ENCODE measurements around the gene NOL4L.
"Not testable (repeated sequence)": the region's sequence is repeated elsewhere in the genome, so short reads cannot be mapped to it uniquely, and the experiment has no call there.

The NOL4L gene

GRCh38 chr20:32494483-32495216 is 90.5 kb downstream of the NOL4L start:
- H3K4me3 ChIP-seq (ENCODE audit: low read depth, low read length): no peak overlapping the region
- no peaks in the 10 kb centered on the region for H3K36me3 ChIP-seq (ENCODE audit: control insufficient read depth, insufficient read depth, low read length)
- H3K27me3 ChIP-seq (ENCODE audit: control insufficient read depth, insufficient read depth, low read length): no peaks in the 10 kb centered on the region
- peaks cover 6% of the 10 kb centered on the region for H3K4me1 ChIP-seq (ENCODE audit: control insufficient read depth, insufficient read depth, low read length)
- H3K9me3 ChIP-seq (ENCODE audit: control insufficient read depth, insufficient read depth, low read length): no peaks in the 10 kb centered on the region
- no peak overlapping the region for H3K9ac ChIP-seq (ENCODE audit: low read depth, low read length)

GRCh38 chr20:32493356-32493755 is 91.8 kb downstream of the NOL4L start:
- no peak overlapping the region for H3K4me3 ChIP-seq (ENCODE audit: low read depth, low read length)

DNA sequence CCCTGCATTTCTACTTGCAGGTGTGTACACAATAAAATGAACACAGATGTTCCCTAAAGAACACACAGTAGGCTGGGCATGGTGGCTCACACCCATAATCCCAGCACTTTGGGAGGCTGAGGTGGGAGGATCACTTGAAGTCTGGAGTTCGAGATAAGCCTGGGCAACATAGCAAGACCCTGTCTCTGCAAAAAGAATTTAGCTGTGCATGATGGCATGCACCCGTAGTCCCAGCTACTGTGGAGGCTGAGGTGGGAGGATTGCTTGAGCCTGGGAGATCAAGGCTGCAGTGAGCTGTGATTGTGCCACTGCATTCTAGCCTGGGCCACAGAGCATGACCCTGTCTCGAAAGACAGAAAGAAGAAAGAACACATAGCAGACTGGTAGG is 93.4 kb downstream of the NOL4L start:
- H3K4me3 ChIP-seq (ENCODE audit: low read depth, low read length); H3K27me3 ChIP-seq (ENCODE audit: control insufficient read depth, insufficient read depth, low read length); H3K9ac ChIP-seq (ENCODE audit: low read depth, low read length); H3K36me3 ChIP-seq (ENCODE audit: control insufficient read depth, insufficient read depth, low read length); H3K4me1 ChIP-seq (ENCODE audit: control insufficient read depth, insufficient read depth, low read length); H3K9me3 ChIP-seq (ENCODE audit: control insufficient read depth, insufficient read depth, low read length): not testable (repeated sequence)

More at GRCh38 chr20:32493356-32493755, 91.8 kb downstream of the NOL4L start:
- Histone ChIP-seq H3K9ac (ENCODE audit: low read depth, low read length) (no peak overlapping the region), H3K36me3 (ENCODE audit: control insufficient read depth, insufficient read depth, low read length) (no peaks in the 10 kb centered on the region), H3K4me1 (ENCODE audit: control insufficient read depth, insufficient read depth, low read length) (peaks cover 6% of the 10 kb centered on the region), H3K27me3 (ENCODE audit: control insufficient read depth, insufficient read depth, low read length) (no peaks in the 10 kb centered on the region), H3K9me3 (ENCODE audit: control insufficient read depth, insufficient read depth, low read length) (no peaks in the 10 kb centered on the region)

DNA sequence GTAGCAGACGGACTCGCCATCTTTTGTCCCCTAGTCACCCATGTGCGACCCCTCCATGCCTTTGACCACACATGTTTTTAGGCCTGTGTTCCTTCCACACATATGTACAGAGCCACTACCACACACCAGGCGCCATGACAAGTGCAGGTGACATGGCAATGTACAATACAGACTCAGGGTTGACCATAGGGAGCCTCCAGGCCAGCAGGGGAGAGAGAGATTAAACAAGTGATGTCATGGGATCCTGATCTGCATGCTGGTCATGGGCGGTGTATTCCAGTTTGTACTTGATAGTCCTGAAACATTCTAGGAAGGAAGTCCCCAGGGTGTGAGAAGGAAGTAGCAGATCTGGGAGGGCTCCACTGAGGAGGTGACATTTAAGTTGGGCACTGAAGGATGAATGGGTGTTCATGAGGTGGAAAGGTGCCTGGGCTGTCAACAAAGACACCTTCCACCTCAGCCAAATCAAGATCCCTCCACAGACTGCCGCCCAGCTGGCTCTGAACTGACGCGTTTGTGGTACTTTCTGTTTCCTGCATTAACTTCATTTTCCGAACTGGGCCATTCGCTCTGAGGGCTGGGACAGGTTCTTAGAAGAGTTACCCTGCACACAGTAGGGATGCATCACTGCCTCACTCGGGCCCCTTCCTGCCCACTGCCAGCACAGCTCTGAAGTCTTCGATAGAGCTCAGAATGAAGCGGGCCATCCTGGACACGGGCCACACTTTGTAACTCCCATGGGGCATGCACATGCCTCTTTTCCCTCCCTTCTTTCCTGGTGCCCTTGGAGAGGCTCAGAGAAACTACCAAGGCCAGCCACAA is 94.0 kb downstream of the NOL4L start:
- no peaks in the 10 kb centered on the region for H3K9me3 ChIP-seq (ENCODE audit: control insufficient read depth, insufficient read depth, low read length)
- H3K27me3 ChIP-seq (ENCODE audit: control insufficient read depth, insufficient read depth, low read length): no peaks in the 10 kb centered on the region
- no peaks in the 10 kb centered on the region for H3K4me1 ChIP-seq (ENCODE audit: control insufficient read depth, insufficient read depth, low read length)
- H3K4me3 ChIP-seq (ENCODE audit: low read depth, low read length): no peak overlapping the region
- no peaks in the 10 kb centered on the region for H3K36me3 ChIP-seq (ENCODE audit: control insufficient read depth, insufficient read depth, low read length)
- H3K9ac ChIP-seq (ENCODE audit: low read depth, low read length): no peak overlapping the region

DNA sequence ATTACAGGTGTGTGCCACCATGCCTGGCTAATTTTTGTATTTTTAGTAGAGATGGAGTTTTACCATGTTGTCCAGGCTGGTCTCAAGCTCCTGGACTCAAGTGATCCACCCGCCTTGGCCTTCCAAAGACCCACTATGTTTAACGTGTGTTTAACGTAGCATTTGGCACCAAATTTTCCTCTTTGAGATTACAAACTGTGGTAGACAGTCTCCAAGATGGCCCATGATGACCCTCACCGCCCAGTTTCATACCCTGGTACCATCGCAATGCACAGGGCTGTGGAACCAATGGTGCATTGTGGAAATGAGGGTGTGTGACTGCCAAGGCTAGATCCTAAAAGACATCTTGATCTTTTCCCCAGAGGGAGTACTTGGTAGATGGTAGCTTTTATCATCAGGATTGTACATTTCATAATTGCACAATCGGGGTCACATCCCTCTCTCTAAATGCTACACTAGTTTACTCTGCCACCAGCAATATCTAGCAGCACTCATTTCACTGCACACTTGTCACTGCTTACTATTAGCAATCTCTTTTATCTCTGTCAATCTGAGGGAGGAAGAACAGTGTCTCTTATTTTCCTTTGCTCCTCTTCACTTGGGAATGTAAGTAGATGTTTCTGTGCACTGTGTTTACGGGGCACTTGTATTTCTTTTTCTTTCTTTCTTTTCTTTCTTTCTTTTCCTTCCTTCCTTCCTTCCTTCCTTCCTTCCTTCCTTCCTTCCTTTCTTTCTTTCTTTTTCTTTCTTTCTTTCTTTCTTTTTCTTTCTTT is 96.9 kb downstream of the NOL4L start:
- Histone ChIP-seq H3K9ac (ENCODE audit: low read depth, low read length) (no peak overlapping the region), H3K27me3 (ENCODE audit: control insufficient read depth, insufficient read depth, low read length) (peaks cover 5% of the 10 kb centered on the region), H3K4me1 (ENCODE audit: control insufficient read depth, insufficient read depth, low read length) (peaks cover 4% of the 10 kb centered on the region), H3K36me3 (ENCODE audit: control insufficient read depth, insufficient read depth, low read length) (no peaks in the 10 kb centered on the region), H3K9me3 (ENCODE audit: control insufficient read depth, insufficient read depth, low read length) (no peaks in the 10 kb centered on the region), H3K4me3 (ENCODE audit: low read depth, low read length) (no peak overlapping the region)

DNA sequence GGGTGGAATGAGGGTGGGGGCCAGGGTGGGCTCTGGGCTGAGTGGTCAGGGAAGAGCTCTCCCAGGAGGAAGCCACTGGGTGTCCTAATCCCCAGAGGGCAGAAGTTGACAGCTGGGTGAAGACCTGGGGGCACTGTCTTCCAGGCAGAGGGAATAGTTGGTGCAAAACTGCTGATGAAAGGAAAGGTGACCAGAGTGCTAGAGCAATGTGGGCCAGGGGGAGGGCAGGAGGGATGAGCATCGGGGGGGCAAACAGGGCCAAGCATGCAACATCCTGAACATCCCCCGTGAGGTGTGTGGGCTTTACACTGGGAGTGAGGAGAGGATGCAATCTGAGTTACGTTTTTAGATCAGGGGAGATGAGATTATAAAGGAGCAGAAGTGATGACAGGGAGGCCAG is 97.8 kb downstream of the NOL4L start:
- Histone ChIP-seq H3K9me3 (ENCODE audit: control insufficient read depth, insufficient read depth, low read length) (no peaks in the 10 kb centered on the region), H3K4me1 (ENCODE audit: control insufficient read depth, insufficient read depth, low read length) (peaks cover 4% of the 10 kb centered on the region), H3K27me3 (ENCODE audit: control insufficient read depth, insufficient read depth, low read length) (peaks cover 5% of the 10 kb centered on the region), H3K36me3 (ENCODE audit: control insufficient read depth, insufficient read depth, low read length) (no peaks in the 10 kb centered on the region), H3K4me3 (ENCODE audit: low read depth, low read length) (no peak overlapping the region), H3K9ac (ENCODE audit: low read depth, low read length) (no peak overlapping the region)

GRCh38 chr20:32485770-32486478 is 99.2 kb downstream of the NOL4L start:
- H3K4me3 ChIP-seq (ENCODE audit: low read depth, low read length): no peak overlapping the region
- H3K4me1 ChIP-seq (ENCODE audit: control insufficient read depth, insufficient read depth, low read length): peaks cover 13% of the 10 kb centered on the region
- H3K27me3 ChIP-seq (ENCODE audit: control insufficient read depth, insufficient read depth, low read length): peaks cover 5% of the 10 kb centered on the region
- H3K36me3 ChIP-seq (ENCODE audit: control insufficient read depth, insufficient read depth, low read length): no peaks in the 10 kb centered on the region
- H3K9me3 ChIP-seq (ENCODE audit: control insufficient read depth, insufficient read depth, low read length): no peaks in the 10 kb centered on the region
- H3K9ac ChIP-seq (ENCODE audit: low read depth, low read length): no peak overlapping the region

DNA sequence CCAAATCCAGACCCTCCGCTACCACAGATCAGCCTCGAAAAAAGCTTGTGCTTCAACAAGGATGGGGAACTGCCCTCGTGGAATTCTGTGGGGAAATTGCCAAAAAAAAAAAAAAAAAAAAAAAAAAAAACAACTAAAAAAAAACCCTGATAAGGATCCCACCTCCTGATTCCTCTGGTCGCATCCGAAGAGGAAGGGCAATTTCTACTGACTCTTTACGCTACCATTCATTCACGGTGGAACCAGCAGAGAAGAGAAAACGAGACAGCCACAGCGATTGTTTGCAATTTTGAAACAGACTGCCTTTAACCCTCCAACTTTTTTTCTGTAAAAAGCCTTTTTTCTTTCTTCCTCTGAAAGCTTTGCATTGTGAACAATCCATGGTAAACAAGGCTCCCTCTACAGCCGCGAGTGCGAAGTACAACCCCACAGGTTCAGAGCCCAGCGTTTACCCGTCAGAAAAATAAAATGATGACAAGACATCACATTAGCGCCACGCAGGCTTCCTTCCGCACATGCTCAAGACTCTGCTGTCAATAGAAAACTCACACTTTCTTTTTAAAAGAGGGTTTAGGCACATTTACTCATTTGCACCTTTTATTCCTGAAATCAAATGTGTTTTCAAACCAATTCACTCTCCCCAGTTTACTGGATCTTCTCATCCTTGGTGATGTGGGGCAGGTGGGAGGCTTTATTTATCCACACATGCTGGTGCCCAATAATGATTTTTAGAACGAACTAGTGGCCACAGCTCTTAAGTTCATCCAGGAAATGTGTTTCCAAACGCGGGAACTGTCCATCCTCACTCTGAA is 100.0 kb downstream of the NOL4L start:
- Histone ChIP-seq H3K9me3 (ENCODE audit: control insufficient read depth, insufficient read depth, low read length) (no peaks in the 10 kb centered on the region), H3K4me3 (ENCODE audit: low read depth, low read length) (peak overlapping the region; percentile 75), H3K27me3 (ENCODE audit: control insufficient read depth, insufficient read depth, low read length) (peaks cover 5% of the 10 kb centered on the region), H3K9ac (ENCODE audit: low read depth, low read length) (peak overlapping the region; percentile 60), H3K36me3 (ENCODE audit: control insufficient read depth, insufficient read depth, low read length) (no peaks in the 10 kb centered on the region), H3K4me1 (ENCODE audit: control insufficient read depth, insufficient read depth, low read length) (peaks cover 20% of the 10 kb centered on the region)

DNA sequence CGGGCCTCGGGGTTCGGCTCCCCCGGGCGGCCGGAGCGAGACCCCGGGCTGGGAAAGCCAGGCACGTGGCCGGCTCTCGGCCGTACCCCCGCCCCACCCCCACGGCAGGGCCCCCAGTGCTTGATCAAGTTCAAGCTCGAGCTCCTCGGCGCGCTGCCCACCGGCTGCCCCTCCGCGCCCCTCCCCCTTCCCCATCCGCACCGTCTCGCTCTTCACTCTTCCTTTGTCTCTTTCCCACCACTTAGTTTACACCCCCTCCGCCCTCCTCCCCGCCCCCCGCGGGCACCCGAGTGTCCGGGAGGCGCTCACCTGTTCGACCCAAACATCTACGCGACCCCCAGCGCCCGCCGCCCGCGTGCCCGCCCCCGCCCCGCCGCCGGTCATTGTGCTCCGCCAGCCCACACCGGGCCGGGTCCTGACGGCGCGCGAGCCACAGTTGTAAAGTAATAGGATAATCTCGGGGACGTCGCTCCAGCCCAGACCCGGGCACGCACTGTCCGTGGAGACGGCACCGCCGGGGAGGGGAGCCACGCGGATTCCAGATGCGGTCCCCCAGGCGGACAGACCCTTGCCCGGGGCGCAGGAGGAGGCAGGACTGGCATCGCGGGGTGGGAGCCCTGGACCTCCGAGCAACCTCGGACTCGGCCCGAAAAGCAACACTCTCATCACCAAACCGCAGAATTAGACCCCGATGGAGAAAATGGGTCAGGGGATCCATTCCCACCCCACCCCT is 100.7 kb downstream of the NOL4L start:
- peaks cover 25% of the 10 kb centered on the region for H3K4me1 ChIP-seq (ENCODE audit: control insufficient read depth, insufficient read depth, low read length)
- H3K9me3 ChIP-seq (ENCODE audit: control insufficient read depth, insufficient read depth, low read length): no peaks in the 10 kb centered on the region
- peak overlapping the region; percentile 75 for H3K4me3 ChIP-seq (ENCODE audit: low read depth, low read length)
- peaks cover 5% of the 10 kb centered on the region for H3K27me3 ChIP-seq (ENCODE audit: control insufficient read depth, insufficient read depth, low read length)
- H3K36me3 ChIP-seq (ENCODE audit: control insufficient read depth, insufficient read depth, low read length): no peaks in the 10 kb centered on the region
- H3K9ac ChIP-seq (ENCODE audit: low read depth, low read length): peak overlapping the region; percentile 60

DNA sequence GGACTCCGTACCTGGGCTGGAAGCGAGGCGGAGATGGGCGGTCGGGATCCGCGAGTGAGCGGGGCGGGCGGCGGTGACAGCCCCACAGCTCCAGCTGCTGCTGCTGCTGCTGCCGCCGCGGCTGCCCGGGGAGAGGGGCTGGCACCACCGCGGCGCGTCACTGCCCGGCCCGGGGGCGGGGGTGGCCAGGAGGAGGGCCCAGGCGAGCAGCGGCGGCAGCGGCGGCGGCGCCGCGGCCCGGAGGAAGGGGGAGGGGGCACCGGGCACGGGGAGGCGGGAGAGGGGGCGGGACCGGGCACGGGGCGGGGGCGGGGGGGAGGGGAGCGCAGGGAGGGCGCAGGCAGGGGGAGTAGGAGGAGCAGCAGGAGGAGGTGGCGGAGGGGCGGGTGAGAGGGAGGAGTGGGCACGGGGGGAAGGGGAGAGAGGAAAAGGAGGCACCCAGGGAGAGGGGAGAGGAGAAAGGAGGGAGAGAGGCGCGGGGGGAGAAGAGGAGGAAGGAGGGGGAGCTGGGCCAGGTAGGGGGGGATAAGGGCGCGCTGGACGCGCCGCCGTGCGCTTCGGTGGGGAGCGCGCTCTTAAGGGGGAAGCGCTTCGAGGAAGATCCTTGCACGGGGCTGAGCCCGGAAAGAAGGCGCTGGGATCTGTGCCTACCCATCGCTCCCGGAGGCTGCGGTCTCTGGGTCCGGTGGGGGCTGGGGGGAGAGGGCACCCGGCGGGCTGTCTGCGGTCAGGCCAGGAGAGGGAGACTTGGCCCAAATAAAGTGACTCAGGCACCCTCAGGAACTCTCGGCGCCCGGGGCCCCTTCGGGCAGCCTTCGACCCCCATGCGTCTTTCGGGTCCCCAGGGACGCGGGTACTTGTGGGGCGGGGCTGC is 101.5 kb downstream of the NOL4L start:
- Histone ChIP-seq H3K9me3 (ENCODE audit: control insufficient read depth, insufficient read depth, low read length) (no peaks in the 10 kb centered on the region), H3K36me3 (ENCODE audit: control insufficient read depth, insufficient read depth, low read length) (no peaks in the 10 kb centered on the region), H3K4me1 (ENCODE audit: control insufficient read depth, insufficient read depth, low read length) (peaks cover 25% of the 10 kb centered on the region), H3K4me3 (ENCODE audit: low read depth, low read length) (peak overlapping the region; percentile 75), H3K9ac (ENCODE audit: low read depth, low read length) (peak overlapping the region; percentile 60), H3K27me3 (ENCODE audit: control insufficient read depth, insufficient read depth, low read length) (peaks cover 5% of the 10 kb centered on the region)

Measured in iPS-15b (cell line).